ENCODE measurements around the gene POMT2. TPM values are rescaled to one million over a fixed set of nuclear protein-coding genes. Genes with fewer than 3 reads are reported as not detected.

POMT2 gene
- total RNA-seq, 1 donor from 2014 or later: 11.2 TPM

GRCh38 chr14:77267937-77268699 is 52.6 kb downstream of the POMT2 start:
- ATAC-seq: no peak

- no peak for ATAC-seq
These were observed 54.3 kb downstream of the POMT2 start for GRCh38 chr14:77266336-77266735.

GRCh38 chr14:77265561-77266335 is 54.9 kb downstream of the POMT2 start:
- ATAC-seq: no peak

- ATAC-seq: no peak
These were observed 55.5 kb downstream of the POMT2 start for GRCh38 chr14:77265187-77265515.

- ATAC-seq: no peak
These were observed 56.1 kb downstream of the POMT2 start for GRCh38 chr14:77264466-77265186.

- no peak for ATAC-seq
These were observed 60.1 kb downstream of the POMT2 start for GRCh38 chr14:77260631-77261030.

GRCh38 chr14:77260199-77260598 is 60.5 kb downstream of the POMT2 start:
- no peak for ATAC-seq

- ATAC-seq: no peak
These were observed 61.5 kb downstream of the POMT2 start for GRCh38 chr14:77259025-77259715.

- ATAC-seq: no peak
These were observed 62.1 kb downstream of the POMT2 start for GRCh38 chr14:77258566-77258965.

GRCh38 chr14:77257700-77258099 is 63.0 kb downstream of the POMT2 start:
- no peak for ATAC-seq

GRCh38 chr14:77256694-77257093 is 64.0 kb downstream of the POMT2 start:
- no peak for ATAC-seq

GRCh38 chr14:77253333-77254190 is 67.1 kb downstream of the POMT2 start:
- no peak for ATAC-seq

GRCh38 chr14:77251870-77252269 is 68.8 kb downstream of the POMT2 start:
- ATAC-seq: no peak

GRCh38 chr14:77250927-77251326 is 69.8 kb downstream of the POMT2 start:
- no peak for ATAC-seq

GRCh38 chr14:77249286-77249685 is 71.4 kb downstream of the POMT2 start:
- no peak for ATAC-seq

GRCh38 chr14:77248666-77249065 is 72.0 kb downstream of the POMT2 start:
- ATAC-seq: no peak

- ATAC-seq: no peak
These were observed 73.9 kb downstream of the POMT2 start for GRCh38 chr14:77246784-77247183.

- no peak for ATAC-seq
These were observed 74.9 kb downstream of the POMT2 start for GRCh38 chr14:77245820-77246219.

GRCh38 chr14:77243853-77244252 is 76.8 kb downstream of the POMT2 start:
- ATAC-seq: peak; percentile 39

- ATAC-seq: no peak
These were observed 77.9 kb downstream of the POMT2 start for GRCh38 chr14:77242752-77243151.

GRCh38 chr14:77241955-77242354 is 78.7 kb downstream of the POMT2 start:
- ATAC-seq: no peak
